Measurements from ENCODE around the gene MEP1B. TPM values are rescaled to one million over a fixed set of nuclear protein-coding genes. Genes with fewer than 3 reads are reported as not detected.

Gene MEP1B
- total RNA-seq (2014; rRNA removed; shearing (Covaris generic)) (not detected in 2 replicates), polyA plus RNA-seq (2016; fragmentation: Nextera tagmentation; extraction: Ambion mirVana) (not detected in 2 replicates)
- long read RNA-seq = 0 reads

DNA sequence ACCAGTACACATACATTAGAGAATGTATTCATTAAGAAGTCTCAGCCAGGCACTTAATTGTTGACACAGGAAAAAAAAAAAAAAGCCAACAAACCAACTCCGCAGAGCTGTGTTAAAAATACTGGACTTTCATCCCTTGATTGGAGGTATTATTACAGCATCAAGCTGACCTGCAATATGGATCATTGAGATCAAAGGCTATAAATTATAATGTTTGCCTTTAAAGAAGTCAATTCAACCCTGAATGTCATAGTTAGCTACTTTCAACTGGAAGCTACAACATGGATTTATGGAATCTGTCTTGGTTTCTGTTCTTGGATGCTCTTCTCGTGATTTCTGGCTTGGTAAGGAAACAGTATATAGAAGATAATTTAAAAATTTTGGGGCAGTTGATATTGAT lies at the start of gene MEP1B:
MEP1B (plus strand) TSS at position 250 of the 400 bp plus-strand sequence; CDS start at position 282, 32 bp downstream.
- no peaks in the 10 kb centered on the region for H3K4me1 ChIP-seq (ENCODE audit: insufficient read depth)
- no peak within 1 kb of the TSS for H3K27ac ChIP-seq (ENCODE audit: low read depth)
- Mint-ChIP-seq H3K4me3 (no peak within 1 kb of the TSS), H3K27ac (no peak within 1 kb of the TSS), H3K9me3 (0 out of 3 replicates have a peak, but pooled peaks cover 4% of the 10 kb centered on the region), H3K27me3 (ENCODE audit: insufficient read depth, low read depth, poor library complexity) (no peaks in the 10 kb centered on the region), H3K36me3 (ENCODE audit: low read depth) (no peaks in the 10 kb centered on the region), H3K4me1 (no peaks in the 10 kb centered on the region)
- no peaks in the 10 kb centered on the region for H4K20me1 ChIP-seq (replicated peaks; ENCODE audit: insufficient read depth)
- no peaks in the 10 kb centered on the region for H3K36me3 ChIP-seq (ENCODE audit: insufficient read depth)
- H3F3A ChIP-seq (replicated peaks; ENCODE audit: low read depth) = no peaks in the 10 kb centered on the region
- H2AFZ ChIP-seq = no peak within 1 kb of the TSS
- no peaks in the 10 kb centered on the region for H3K9me2 ChIP-seq (ENCODE audit: insufficient read depth)
- no peaks in the 10 kb centered on the region for H3K79me2 ChIP-seq (replicated peaks; ENCODE audit: insufficient read depth)
- no peak within 1 kb of the TSS for H3K4me2 ChIP-seq
- no peak within 1 kb of the TSS for H3K4me3 ChIP-seq
- no peaks in the 10 kb centered on the region for H3K27me3 ChIP-seq (ENCODE audit: insufficient read depth)
- TF ChIP-seq POLR2AphosphoS5 (IDR thresholded peaks at IDR 0.05; ENCODE audit: low read depth) (no peak), ZNF114 (CRISPR knock-in tag; IDR thresholded peaks at IDR 0.05) (no peak), CREB1 (CRISPR knock-in tag; IDR thresholded peaks at IDR 0.05; ENCODE audit: low read depth) (no peak), REST (IDR thresholded peaks at IDR 0.05; ENCODE audit: unreplicated experiment) (no peak), EZH2phosphoT487 (IDR thresholded peaks at IDR 0.05; ENCODE audit: unreplicated experiment) (no peak), EZH2 (IDR thresholded peaks at IDR 0.05; ENCODE audit: low read depth, unreplicated experiment) (no peak), NANOG (IDR thresholded peaks at IDR 0.05; ENCODE audit: borderline replicate concordance) (no peak), ZNF331 (CRISPR knock-in tag; IDR thresholded peaks at IDR 0.05; ENCODE audit: low read depth) (no peak), JUNB (IDR thresholded peaks at IDR 0.05; ENCODE audit: unreplicated experiment) (no peak), STAT1 (IDR thresholded peaks at IDR 0.05; ENCODE audit: unreplicated experiment) (no peak)
- TF ChIP-seq, protein P1, sequence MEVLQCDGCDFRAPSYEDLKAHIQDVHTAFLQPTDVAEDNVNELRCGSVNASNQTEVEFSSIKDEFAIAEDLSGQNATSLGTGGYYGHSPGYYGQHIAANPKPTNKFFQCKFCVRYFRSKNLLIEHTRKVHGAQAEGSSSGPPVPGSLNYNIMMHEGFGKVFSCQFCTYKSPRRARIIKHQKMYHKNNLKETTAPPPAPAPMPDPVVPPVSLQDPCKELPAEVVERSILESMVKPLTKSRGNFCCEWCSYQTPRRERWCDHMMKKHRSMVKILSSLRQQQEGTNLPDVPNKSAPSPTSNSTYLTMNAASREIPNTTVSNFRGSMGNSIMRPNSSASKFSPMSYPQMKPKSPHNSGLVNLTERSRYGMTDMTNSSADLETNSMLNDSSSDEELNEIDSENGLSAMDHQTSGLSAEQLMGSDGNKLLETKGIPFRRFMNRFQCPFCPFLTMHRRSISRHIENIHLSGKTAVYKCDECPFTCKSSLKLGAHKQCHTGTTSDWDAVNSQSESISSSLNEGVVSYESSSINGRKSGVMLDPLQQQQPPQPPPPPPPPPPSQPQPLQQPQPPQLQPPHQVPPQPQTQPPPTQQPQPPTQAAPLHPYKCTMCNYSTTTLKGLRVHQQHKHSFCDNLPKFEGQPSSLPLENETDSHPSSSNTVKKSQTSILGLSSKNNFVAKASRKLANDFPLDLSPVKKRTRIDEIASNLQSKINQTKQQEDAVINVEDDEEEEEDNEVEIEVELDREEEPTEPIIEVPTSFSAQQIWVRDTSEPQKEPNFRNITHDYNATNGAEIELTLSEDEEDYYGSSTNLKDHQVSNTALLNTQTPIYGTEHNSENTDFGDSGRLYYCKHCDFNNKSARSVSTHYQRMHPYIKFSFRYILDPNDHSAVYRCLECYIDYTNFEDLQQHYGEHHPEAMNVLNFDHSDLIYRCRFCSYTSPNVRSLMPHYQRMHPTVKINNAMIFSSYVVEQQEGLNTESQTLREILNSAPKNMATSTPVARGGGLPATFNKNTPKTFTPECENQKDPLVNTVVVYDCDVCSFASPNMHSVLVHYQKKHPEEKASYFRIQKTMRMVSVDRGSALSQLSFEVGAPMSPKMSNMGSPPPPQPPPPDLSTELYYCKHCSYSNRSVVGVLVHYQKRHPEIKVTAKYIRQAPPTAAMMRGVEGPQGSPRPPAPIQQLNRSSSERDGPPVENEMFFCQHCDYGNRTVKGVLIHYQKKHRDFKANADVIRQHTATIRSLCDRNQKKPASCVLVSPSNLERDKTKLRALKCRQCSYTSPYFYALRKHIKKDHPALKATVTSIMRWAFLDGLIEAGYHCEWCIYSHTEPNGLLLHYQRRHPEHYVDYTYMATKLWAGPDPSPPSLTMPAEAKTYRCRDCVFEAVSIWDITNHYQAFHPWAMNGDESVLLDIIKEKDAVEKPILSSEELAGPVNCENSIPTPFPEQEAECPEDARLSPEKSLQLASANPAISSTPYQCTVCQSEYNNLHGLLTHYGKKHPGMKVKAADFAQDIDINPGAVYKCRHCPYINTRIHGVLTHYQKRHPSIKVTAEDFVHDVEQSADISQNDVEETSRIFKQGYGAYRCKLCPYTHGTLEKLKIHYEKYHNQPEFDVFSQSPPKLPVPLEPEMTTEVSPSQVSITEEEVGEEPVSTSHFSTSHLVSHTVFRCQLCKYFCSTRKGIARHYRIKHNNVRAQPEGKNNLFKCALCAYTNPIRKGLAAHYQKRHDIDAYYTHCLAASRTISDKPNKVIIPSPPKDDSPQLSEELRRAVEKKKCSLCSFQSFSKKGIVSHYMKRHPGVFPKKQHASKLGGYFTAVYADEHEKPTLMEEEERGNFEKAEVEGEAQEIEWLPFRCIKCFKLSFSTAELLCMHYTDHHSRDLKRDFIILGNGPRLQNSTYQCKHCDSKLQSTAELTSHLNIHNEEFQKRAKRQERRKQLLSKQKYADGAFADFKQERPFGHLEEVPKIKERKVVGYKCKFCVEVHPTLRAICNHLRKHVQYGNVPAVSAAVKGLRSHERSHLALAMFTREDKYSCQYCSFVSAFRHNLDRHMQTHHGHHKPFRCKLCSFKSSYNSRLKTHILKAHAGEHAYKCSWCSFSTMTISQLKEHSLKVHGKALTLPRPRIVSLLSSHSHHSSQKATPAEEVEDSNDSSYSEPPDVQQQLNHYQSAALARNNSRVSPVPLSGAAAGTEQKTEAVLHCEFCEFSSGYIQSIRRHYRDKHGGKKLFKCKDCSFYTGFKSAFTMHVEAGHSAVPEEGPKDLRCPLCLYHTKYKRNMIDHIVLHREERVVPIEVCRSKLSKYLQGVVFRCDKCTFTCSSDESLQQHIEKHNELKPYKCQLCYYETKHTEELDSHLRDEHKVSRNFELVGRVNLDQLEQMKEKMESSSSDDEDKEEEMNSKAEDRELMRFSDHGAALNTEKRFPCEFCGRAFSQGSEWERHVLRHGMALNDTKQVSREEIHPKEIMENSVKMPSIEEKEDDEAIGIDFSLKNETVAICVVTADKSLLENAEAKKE (CRISPR knock-in tag; IDR thresholded peaks at IDR 0.05) = no peak
- TF ChIP-seq, protein P2, sequence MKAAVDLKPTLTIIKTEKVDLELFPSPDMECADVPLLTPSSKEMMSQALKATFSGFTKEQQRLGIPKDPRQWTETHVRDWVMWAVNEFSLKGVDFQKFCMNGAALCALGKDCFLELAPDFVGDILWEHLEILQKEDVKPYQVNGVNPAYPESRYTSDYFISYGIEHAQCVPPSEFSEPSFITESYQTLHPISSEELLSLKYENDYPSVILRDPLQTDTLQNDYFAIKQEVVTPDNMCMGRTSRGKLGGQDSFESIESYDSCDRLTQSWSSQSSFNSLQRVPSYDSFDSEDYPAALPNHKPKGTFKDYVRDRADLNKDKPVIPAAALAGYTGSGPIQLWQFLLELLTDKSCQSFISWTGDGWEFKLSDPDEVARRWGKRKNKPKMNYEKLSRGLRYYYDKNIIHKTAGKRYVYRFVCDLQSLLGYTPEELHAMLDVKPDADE (IDR thresholded peaks at IDR 0.05) = no peak
- TF ChIP-seq, protein P3, sequence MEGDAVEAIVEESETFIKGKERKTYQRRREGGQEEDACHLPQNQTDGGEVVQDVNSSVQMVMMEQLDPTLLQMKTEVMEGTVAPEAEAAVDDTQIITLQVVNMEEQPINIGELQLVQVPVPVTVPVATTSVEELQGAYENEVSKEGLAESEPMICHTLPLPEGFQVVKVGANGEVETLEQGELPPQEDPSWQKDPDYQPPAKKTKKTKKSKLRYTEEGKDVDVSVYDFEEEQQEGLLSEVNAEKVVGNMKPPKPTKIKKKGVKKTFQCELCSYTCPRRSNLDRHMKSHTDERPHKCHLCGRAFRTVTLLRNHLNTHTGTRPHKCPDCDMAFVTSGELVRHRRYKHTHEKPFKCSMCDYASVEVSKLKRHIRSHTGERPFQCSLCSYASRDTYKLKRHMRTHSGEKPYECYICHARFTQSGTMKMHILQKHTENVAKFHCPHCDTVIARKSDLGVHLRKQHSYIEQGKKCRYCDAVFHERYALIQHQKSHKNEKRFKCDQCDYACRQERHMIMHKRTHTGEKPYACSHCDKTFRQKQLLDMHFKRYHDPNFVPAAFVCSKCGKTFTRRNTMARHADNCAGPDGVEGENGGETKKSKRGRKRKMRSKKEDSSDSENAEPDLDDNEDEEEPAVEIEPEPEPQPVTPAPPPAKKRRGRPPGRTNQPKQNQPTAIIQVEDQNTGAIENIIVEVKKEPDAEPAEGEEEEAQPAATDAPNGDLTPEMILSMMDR (conservative IDR thresholded peaks at IDR 0.05; ENCODE audit: low read depth in 2 of 2) = no peak
- DNase-seq (ENCODE audit: low spot score) = no peak
- no peak for ATAC-seq

Data from GM23338 (cell line).